ENCODE results near the gene KLHL3.

Gene KLHL3

GRCh38 chr5:137622850-137623249, 113.0 kb downstream of the KLHL3 start:
- in situ Hi-C loops (cut with MboI; ENCODE audit: low pct_unique_long_range_greater_than_20kb, low sequenced_read_pairs, unreplicated experiment): no loop called here
- TF ChIP-seq CTCF (IDR thresholded peaks at IDR 0.05; ENCODE audit: extremely low read depth, insufficient read depth, missing control alignments): no peak
- no peak for DNase-seq (ENCODE audit: low spot score)

- DNase-seq (ENCODE audit: low spot score): no peak
- TF ChIP-seq CTCF (IDR thresholded peaks at IDR 0.05; ENCODE audit: extremely low read depth, insufficient read depth, missing control alignments): no peak
- in situ Hi-C loops (cut with MboI; ENCODE audit: low pct_unique_long_range_greater_than_20kb, low sequenced_read_pairs, unreplicated experiment): no loop called here
Observed at GRCh38 chr5:137621861-137622823, 113.7 kb downstream of the KLHL3 start.

GRCh38 chr5:137621306-137621705, 114.6 kb downstream of the KLHL3 start:
- no peak for TF ChIP-seq CTCF (IDR thresholded peaks at IDR 0.05; ENCODE audit: extremely low read depth, insufficient read depth, missing control alignments)
- no peak for DNase-seq (ENCODE audit: low spot score)
- in situ Hi-C loops (cut with MboI; ENCODE audit: low pct_unique_long_range_greater_than_20kb, low sequenced_read_pairs, unreplicated experiment): no loop called here

GRCh38 chr5:137619191-137619870, 116.6 kb downstream of the KLHL3 start:
- DNase-seq (ENCODE audit: low spot score): no peak
- in situ Hi-C loops (cut with MboI; ENCODE audit: low pct_unique_long_range_greater_than_20kb, low sequenced_read_pairs, unreplicated experiment): no loop called here
- TF ChIP-seq CTCF (IDR thresholded peaks at IDR 0.05; ENCODE audit: extremely low read depth, insufficient read depth, missing control alignments): no peak

- in situ Hi-C loops (cut with MboI; ENCODE audit: low pct_unique_long_range_greater_than_20kb, low sequenced_read_pairs, unreplicated experiment): no loop called here
- DNase-seq (ENCODE audit: low spot score): no peak
- TF ChIP-seq CTCF (IDR thresholded peaks at IDR 0.05; ENCODE audit: extremely low read depth, insufficient read depth, missing control alignments): no peak
Observed at GRCh38 chr5:137618476-137618875, 117.4 kb downstream of the KLHL3 start.

- no peak for DNase-seq (ENCODE audit: low spot score)
- in situ Hi-C loops (cut with MboI; ENCODE audit: low pct_unique_long_range_greater_than_20kb, low sequenced_read_pairs, unreplicated experiment): no loop called here
- no peak for TF ChIP-seq CTCF (IDR thresholded peaks at IDR 0.05; ENCODE audit: extremely low read depth, insufficient read depth, missing control alignments)
Observed at GRCh38 chr5:137617528-137618205, 118.2 kb downstream of the KLHL3 start.
